Measurements from ENCODE around the gene HBE1.

Gene HBE1

GRCh38 chr11:5240458-5240857 is 29.3 kb downstream of the HBE1 start:
- TF ChIP-seq POU6F1 (CRISPR knock-in tag; IDR thresholded peaks at IDR 0.05; ENCODE audit: borderline replicate concordance, low read depth) (no peak), ARNTL (CRISPR knock-in tag; IDR thresholded peaks at IDR 0.05; ENCODE audit: borderline replicate concordance, low read depth) (no peak), TOX (CRISPR knock-in tag; IDR thresholded peaks at IDR 0.05; ENCODE audit: borderline replicate concordance) (no peak), TSHZ2 (CRISPR knock-in tag; IDR thresholded peaks at IDR 0.05) (no peak), OSR1 (CRISPR knock-in tag; IDR thresholded peaks at IDR 0.05) (no peak), RARB (CRISPR knock-in tag; IDR thresholded peaks at IDR 0.05) (no peak), ISL1 (CRISPR knock-in tag; IDR thresholded peaks at IDR 0.05) (no peak), ZC3H10 (CRISPR knock-in tag; IDR thresholded peaks at IDR 0.05) (no peak)
- no peak for ATAC-seq

GRCh38 chr11:5240056-5240455 is 29.7 kb downstream of the HBE1 start:
- no peak for ATAC-seq
- no peak for TF ChIP-seq TCF4 (CRISPR knock-in tag; IDR thresholded peaks at IDR 0.05; ENCODE audit: borderline replicate concordance)
- TF ChIP-seq SNAI2 (CRISPR knock-in tag; IDR thresholded peaks at IDR 0.05) = no peak
- no peak for TF ChIP-seq CSRNP3 (CRISPR knock-in tag; IDR thresholded peaks at IDR 0.05)
- TF ChIP-seq ZNF565 (CRISPR knock-in tag; conservative IDR thresholded peaks at IDR 0.05; ENCODE audit: low read depth) = no peak

- no peak for ATAC-seq
- TF ChIP-seq ZFP30 (CRISPR knock-in tag; IDR thresholded peaks at IDR 0.05) (no peak), CSDC2 (CRISPR knock-in tag; IDR thresholded peaks at IDR 0.05) (no peak), POU6F1 (CRISPR knock-in tag; IDR thresholded peaks at IDR 0.05; ENCODE audit: borderline replicate concordance, low read depth) (no peak), ISL1 (CRISPR knock-in tag; IDR thresholded peaks at IDR 0.05) (no peak), SNAI2 (CRISPR knock-in tag; IDR thresholded peaks at IDR 0.05) (no peak), ZNF565 (CRISPR knock-in tag; conservative IDR thresholded peaks at IDR 0.05; ENCODE audit: low read depth) (no peak), ZFP3 (CRISPR knock-in tag; IDR thresholded peaks at IDR 0.05) (no peak), RARB (CRISPR knock-in tag; IDR thresholded peaks at IDR 0.05) (no peak), BACH2 (CRISPR knock-in tag; IDR thresholded peaks at IDR 0.05; ENCODE audit: borderline replicate concordance) (no peak)
These were observed 30.7 kb downstream of the HBE1 start for GRCh38 chr11:5239046-5239445.

GRCh38 chr11:5238486-5238885 is 31.3 kb downstream of the HBE1 start:
- no peak for TF ChIP-seq ARNTL (CRISPR knock-in tag; IDR thresholded peaks at IDR 0.05; ENCODE audit: borderline replicate concordance, low read depth)
- ATAC-seq = no peak

- ATAC-seq = no peak
- no peak for TF ChIP-seq ESRRG (CRISPR knock-in tag; IDR thresholded peaks at IDR 0.05)
- no peak for TF ChIP-seq ZNF8 (CRISPR knock-in tag; IDR thresholded peaks at IDR 0.05)
- no peak for TF ChIP-seq CSDC2 (CRISPR knock-in tag; IDR thresholded peaks at IDR 0.05)
- TF ChIP-seq ZNF565 (CRISPR knock-in tag; conservative IDR thresholded peaks at IDR 0.05; ENCODE audit: low read depth) = no peak
- no peak for TF ChIP-seq BACH2 (CRISPR knock-in tag; IDR thresholded peaks at IDR 0.05; ENCODE audit: borderline replicate concordance)
- TF ChIP-seq TCF4 (CRISPR knock-in tag; IDR thresholded peaks at IDR 0.05; ENCODE audit: borderline replicate concordance) = no peak
- TF ChIP-seq CREB5 (CRISPR knock-in tag; IDR thresholded peaks at IDR 0.05; ENCODE audit: low read depth) = no peak
- no peak for TF ChIP-seq ZFP3 (CRISPR knock-in tag; IDR thresholded peaks at IDR 0.05)
- no peak for TF ChIP-seq ISL1 (CRISPR knock-in tag; IDR thresholded peaks at IDR 0.05)
- TF ChIP-seq ZC3H10 (CRISPR knock-in tag; IDR thresholded peaks at IDR 0.05) = no peak
- no peak for TF ChIP-seq OSR1 (CRISPR knock-in tag; IDR thresholded peaks at IDR 0.05)
These were observed 32.3 kb downstream of the HBE1 start for GRCh38 chr11:5237420-5237819.

All from SK-N-SH treated with all-trans-retinoic acid at 6 μM for 48 hours (cell line).